Activated naive CD4-positive, alpha-beta T cell treated with anti-CD3 and anti-CD28 coated beads, Interleukin-2, amount 50 U/mL, for 16 hours (primary cell): ENCODE results near the gene SEMA3F.

Experiments
- DNase-seq: peaks from one replicate; pipeline ENCODE4 v3.0.0-alpha.2; 2020

SEMA3F gene

GRCh38 chr3:50173685-50174516, 18.8 kb downstream of the SEMA3F start:
- DNase-seq: no peak

DNA sequence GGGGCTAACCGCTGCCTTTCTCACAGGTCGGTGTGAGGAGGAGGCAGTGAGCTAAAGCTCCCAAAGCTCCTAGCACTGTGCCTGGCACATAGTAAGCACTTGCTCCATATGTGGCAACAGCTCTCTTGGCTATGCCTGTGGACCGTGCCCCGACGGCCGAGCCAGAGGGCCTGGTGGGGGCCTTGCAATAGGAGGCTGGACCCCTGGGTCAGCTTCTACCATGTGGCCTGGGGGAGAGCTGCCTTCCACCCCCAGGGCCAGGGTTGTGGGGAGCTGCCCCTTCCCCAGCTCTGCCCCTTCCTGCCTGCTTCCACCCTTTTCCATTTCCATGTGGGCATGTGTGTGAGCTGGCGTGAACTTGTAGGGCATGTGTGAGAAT, 19.4 kb downstream of the SEMA3F start:
- DNase-seq: no peak

- no peak for DNase-seq
These were observed 19.9 kb downstream of the SEMA3F start for GRCh38 chr3:50174947-50175524.

- no peak for DNase-seq
These were observed 22.2 kb downstream of the SEMA3F start for GRCh38 chr3:50177346-50177745.

GRCh38 chr3:50179710-50180109, 24.6 kb downstream of the SEMA3F start:
- DNase-seq: no peak

DNA sequence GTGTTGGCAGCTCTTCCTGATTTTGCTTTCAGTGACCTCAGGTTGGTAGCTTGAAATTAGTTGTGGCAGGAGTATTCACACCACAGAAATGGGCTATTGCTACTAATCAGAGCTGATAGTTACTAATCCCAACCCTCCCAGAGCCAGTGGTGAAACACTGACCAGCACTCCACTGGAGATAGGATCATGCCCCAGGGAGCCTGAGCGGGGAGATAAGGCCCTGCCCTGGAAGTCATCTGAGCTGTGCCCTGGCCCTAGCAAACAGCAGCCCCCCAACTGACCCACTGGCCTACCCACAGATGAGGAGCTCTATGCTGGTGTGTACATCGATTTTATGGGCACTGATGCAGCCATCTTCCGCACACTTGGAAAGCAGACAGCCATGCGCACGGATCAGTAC, 26.9 kb downstream of the SEMA3F start:
- no peak for DNase-seq

GRCh38 chr3:50182533-50183099, 27.5 kb downstream of the SEMA3F start:
- no peak for DNase-seq

DNA sequence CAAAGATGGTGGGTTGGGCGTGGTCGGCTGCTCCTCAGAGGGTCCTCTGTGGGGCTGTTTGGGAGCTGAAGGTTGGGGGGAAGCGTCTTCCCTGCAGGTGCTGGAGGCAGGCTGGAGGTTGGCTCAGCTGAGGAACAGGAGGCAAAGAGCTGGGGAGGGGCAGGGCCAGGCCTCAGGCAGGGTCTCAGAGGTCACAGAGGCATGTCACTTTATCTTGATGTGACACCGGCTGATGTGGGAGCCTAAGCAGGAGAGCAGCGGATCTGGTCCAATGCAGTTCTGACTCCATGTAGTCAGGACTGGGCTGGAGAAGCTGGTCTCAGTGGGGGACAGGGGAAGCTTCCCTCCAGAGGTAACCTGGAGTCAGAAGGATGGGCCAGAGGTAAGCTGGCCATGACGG, 28.6 kb downstream of the SEMA3F start:
- no peak for DNase-seq

DNA sequence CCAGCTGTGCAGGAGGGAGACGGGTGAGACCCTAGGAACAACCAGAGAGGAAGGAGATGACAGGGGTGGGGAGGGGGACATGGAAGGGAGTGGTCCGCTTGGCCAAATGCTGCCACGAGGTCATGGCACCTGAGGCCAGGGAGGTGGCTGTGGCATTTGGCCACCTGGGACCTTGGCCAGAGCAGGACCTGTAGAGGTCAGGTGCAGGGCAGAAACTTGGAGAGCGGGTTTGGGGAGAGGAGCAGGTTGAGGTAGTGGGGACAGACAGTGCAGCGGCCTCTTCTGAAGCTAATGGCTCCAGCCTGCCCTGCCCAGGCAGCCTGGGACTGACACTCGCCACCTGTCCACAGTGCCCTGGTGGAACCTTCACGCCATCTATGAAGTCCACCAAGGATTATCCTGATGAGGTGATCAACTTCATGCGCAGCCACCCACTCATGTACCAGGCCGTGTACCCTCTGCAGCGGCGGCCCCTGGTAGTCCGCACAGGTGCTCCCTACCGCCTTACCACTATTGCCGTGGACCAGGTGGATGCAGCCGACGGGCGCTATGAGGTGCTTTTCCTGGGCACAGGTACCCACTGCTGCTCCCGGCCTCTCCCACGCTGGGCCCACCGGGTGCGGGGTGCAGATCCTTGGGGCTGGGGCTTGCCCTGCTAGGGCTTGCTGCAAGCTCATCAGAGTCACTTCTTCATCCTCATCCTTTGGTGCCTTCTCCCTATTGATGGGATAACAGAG, 29.3 kb downstream of the SEMA3F start:
- DNase-seq: no peak

GRCh38 chr3:50185230-50185629, 30.1 kb downstream of the SEMA3F start:
- no peak for DNase-seq

GRCh38 chr3:50186096-50186495, 31.0 kb downstream of the SEMA3F start:
- no peak for DNase-seq

GRCh38 chr3:50187750-50188149, 32.6 kb downstream of the SEMA3F start:
- no peak for DNase-seq

GRCh38 chr3:50189274-50189673, 34.1 kb downstream of the SEMA3F start:
- peak; percentile 42 for DNase-seq

- DNase-seq: no peak
These were observed 34.9 kb downstream of the SEMA3F start for GRCh38 chr3:50189989-50190388.

- no peak for DNase-seq
These were observed 36.0 kb downstream of the SEMA3F start, which contains the start of gene GNAT1 for GRCh38 chr3:50190936-50191660. Gene GNAT1, plus strand, starts transcription at chr3:50191610. Its CDS starts 116 bp downstream, at chr3:50191726.

DNA sequence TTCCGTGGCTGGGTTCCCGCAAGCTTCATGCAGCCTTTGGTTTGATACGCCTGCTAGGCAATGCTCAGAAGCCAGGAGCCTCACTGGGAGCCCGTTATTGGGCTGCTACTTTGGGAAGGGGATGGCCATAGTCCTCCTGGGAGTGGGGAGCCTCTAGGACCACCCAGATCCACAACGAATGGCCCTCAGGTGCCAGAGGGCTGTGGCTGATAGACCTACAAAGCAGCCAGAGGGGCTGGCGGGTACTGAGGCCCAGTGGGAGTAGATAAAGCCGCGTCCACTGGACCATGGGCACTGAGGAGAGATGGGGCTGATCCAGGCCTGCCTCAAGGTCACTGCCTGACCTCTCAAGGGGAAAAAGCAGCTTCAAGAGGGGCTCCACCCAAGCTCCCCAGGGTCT, 37.0 kb downstream of the SEMA3F start:
- DNase-seq: no peak

DNA sequence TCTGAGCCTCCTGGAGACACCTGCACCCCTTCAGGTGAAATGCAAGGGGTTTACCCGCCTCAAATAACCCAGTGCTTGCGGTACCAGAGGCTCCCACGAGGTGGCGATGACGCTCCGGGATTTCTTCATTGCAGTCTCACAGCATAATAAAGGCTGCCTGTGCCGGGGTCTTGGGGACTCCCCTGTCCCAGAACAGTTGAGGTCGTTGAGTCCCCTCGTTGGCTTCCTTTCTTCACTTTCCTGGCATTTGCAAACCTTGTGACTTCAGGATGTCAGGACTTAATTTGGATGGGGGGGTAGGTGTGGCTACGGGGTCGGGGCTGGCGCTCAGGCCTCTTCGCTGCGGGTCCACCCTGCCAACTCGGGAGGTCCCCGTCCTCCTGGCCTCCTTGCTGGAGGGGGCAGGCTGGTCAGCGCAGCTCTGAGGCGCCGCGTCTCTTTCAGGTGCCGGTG, 37.6 kb downstream of the SEMA3F start:
- peak; percentile 85 for DNase-seq

GRCh38 chr3:50193286-50193685, 38.2 kb downstream of the SEMA3F start:
- DNase-seq: no peak

- DNase-seq: no peak
These were observed 38.6 kb downstream of the SEMA3F start for GRCh38 chr3:50193746-50194127.

DNA sequence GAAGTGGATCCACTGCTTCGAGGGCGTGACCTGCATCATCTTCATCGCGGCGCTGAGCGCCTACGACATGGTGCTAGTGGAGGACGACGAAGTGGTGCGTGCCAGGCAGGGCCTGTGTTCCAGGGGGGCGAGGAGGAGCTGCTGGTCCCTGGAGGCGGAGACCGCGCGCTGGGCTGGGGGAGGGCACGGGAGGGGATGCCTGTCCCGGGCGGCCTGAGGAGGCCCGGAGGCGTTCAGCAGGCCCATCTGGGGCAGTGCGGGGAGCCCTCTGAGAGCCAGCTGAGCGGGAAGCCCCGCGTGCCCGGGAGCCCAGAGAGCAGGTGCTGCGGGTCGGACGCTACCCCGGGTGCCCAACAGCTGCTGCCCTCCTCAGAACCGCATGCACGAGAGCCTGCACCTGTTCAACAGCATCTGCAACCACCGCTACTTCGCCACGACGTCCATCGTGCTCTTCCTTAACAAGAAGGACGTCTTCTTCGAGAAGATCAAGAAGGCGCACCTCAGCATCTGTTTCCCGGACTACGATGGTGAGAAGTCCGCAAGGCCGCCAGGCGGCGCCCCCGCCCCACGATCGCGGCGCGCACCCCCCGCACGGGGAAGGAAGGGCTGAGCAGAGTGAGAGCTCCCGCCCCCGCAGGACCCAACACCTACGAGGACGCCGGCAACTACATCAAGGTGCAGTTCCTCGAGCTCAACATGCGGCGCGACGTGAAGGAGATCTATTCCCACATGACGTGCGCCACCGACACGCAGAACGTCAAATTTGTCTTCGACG, 39.2 kb downstream of the SEMA3F start:
- DNase-seq: peak; percentile 84

- DNase-seq: peak; percentile 43
These were observed 39.9 kb downstream of the SEMA3F start for GRCh38 chr3:50194903-50195500.
